ENCODE results near the gene GPR12.

DNA sequence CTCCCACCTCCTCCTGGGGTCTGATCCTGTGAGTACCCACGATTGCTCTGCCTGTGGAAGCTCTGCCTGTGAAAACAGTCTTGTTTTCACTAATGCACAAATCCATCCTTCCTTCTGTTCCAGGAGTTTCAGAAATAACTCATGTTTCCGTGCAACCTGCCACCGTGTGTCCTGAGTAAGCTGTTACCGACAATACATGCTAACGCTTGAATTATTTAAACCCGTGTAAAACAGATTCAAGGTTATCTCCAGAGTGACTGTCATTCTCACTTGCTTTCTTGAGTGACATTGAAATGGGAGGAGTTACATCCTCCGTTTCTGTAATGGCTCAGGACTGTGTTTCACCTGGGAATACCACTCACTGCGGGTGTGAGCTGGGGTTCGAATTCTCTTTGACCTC lies 24.9 kb downstream of the GPR12 start:
- TF ChIP-seq, protein P1, sequence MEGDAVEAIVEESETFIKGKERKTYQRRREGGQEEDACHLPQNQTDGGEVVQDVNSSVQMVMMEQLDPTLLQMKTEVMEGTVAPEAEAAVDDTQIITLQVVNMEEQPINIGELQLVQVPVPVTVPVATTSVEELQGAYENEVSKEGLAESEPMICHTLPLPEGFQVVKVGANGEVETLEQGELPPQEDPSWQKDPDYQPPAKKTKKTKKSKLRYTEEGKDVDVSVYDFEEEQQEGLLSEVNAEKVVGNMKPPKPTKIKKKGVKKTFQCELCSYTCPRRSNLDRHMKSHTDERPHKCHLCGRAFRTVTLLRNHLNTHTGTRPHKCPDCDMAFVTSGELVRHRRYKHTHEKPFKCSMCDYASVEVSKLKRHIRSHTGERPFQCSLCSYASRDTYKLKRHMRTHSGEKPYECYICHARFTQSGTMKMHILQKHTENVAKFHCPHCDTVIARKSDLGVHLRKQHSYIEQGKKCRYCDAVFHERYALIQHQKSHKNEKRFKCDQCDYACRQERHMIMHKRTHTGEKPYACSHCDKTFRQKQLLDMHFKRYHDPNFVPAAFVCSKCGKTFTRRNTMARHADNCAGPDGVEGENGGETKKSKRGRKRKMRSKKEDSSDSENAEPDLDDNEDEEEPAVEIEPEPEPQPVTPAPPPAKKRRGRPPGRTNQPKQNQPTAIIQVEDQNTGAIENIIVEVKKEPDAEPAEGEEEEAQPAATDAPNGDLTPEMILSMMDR (IDR thresholded peaks at IDR 0.05; ENCODE audit: extremely low read depth in 1 of 2, insufficient read depth in 1 of 2, low read depth in 1 of 2, low read length in 2 of 2) = no peak
- TF ChIP-seq, protein P2, sequence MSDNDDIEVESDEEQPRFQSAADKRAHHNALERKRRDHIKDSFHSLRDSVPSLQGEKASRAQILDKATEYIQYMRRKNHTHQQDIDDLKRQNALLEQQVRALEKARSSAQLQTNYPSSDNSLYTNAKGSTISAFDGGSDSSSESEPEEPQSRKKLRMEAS (IDR thresholded peaks at IDR 0.05; ENCODE audit: insufficient read depth, insufficient read length) = no peak
- TF ChIP-seq POLR2AphosphoS5 (IDR thresholded peaks at IDR 0.05; ENCODE audit: insufficient read depth, low read depth, low read length) (no peak), POLR2A (IDR thresholded peaks at IDR 0.05; ENCODE audit: low read depth, low read length) (no peak), EZH2 (IDR thresholded peaks at IDR 0.05; ENCODE audit: borderline replicate concordance, low read depth, low read length, severe bottlenecking) (no peak), MYC (IDR thresholded peaks at IDR 0.05; ENCODE audit: low read depth, low read length) (no peak), JUN (IDR thresholded peaks at IDR 0.05; ENCODE audit: borderline replicate concordance, insufficient read depth, insufficient read length, low read depth) (no peak), GATA2 (IDR thresholded peaks at IDR 0.05; ENCODE audit: insufficient read depth, insufficient read length, low read depth, low read length) (no peak)
